Endometrial microvascular endothelial cells (primary cell): Measurements from ENCODE around the gene DPP7. TPM values are rescaled to one million over a fixed set of nuclear protein-coding genes. Genes with fewer than 3 reads are reported as not detected.

Source experiments
- in situ Hi-C: cut with HindIII; loops from 2 replicates; pipeline ENCODE4 v1.10.0; 2017; ENCODE audit warnings: low sequenced_read_pairs, low pct_unique_long_range_greater_than_20kb; ENCODE audit errors: inconsistent ontology term
- total RNA-seq: library from RNA; depleted of rRNA; stranded (reverse); fragments of >200 nt; gene quantifications from one replicate; pipeline ENCODE4 v1.2.3, GENCODE V29; 2015; ENCODE audit errors: inconsistent ontology term

The DPP7 gene
- total RNA-seq, 1 donor from 2014 or later, result 99.2 TPM

DNA sequence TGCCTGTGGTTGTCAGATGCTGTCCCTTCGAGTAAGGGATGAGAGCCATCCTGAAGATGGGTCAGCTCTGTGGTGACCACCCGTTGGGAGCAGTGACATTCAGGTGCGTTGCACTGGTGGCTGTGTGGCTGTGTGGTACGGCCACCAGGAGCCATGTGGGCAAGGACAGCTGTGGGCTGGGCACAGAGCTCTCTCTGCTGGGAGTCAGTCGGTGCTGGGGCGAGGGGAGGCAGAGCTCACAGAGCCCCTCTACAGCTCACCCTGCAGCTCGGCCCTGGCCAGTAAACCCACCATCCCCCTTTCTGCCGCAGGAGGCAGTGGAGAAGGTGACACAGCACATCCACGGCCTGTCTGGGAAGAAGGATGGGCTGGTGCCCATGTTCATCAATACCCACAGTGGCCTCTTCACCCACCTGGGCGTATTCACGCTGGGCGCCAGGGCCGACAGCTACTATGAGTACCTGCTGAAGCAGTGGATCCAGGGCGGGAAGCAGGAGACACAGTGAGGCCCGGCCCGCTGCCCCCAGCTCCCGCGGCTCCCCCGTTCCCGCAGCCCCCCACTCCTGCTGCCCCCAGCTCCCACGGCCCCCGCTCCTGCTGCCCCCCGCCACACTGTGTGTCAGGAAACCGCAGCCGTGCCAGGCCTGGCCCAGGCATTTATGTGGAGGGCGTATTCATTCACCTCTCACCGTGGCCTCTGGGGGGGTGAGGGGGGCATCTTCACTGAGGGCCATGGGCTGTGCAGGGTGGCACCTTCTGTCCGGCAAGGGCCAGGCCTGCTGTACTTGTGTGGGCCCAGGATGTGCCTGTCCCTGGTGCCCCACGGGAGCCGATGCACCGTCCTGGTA, 8.5 kb downstream of the DPP7 start:
- in situ Hi-C loops, result no loop called here

DNA sequence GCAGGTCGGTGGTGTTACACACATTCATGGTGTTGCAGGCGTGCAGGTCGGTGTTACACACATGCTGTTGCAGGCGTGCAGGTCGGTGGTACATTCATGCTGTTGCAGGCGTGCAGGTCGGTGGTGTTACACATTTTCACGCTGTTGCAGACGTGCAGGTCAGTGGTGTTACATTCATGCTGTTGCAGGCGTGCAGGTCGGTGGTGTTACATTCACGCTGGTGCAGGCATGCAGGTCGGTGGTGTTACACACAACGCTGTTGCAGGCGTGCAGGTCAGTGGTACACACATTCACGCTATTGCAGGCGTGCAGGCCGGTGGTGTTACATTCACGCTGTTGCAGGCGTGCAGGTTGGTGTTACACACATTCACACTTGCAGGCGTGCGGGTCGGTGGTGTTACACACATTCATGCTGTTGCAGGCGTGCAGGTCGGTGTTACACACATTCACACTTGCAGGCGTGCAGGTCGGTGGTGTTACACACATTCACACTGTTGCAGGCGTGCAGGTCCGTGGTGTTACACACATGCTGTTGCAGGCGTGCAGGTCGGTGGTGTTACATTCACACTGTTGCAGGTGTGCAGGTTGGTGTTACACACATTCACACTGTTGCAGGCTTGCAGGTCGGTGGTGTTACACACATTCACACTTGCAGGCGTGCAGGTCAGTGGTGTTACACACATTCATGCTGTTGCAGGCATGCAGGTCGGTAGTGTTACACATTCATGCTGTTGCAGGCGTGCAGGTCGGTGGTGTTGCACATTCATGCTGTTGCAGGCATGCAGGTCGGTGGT, 11.1 kb downstream of the DPP7 start:
- in situ Hi-C loops, result no loop called here

DNA sequence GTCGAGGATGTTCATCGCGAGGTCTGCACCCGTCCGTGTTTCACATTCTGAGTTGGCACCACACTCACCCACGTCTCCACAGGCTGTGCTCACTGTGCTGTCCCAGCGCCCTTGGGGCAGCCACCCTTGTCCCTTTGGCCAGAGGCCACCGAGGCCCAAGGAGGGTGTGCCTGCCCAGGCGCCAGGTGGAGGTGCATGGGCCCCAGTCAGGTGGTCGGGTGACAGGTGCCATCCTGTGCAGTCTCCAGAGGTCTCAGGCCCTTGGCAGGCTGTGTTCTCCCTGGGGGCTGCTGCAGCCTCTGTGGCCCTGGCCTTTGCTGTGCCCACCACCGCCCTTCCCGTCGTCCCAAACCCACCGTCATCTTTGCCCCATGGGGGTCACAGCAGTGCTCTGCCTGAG, 15.3 kb downstream of the DPP7 start:
- in situ Hi-C loops, result no loop called here

DNA sequence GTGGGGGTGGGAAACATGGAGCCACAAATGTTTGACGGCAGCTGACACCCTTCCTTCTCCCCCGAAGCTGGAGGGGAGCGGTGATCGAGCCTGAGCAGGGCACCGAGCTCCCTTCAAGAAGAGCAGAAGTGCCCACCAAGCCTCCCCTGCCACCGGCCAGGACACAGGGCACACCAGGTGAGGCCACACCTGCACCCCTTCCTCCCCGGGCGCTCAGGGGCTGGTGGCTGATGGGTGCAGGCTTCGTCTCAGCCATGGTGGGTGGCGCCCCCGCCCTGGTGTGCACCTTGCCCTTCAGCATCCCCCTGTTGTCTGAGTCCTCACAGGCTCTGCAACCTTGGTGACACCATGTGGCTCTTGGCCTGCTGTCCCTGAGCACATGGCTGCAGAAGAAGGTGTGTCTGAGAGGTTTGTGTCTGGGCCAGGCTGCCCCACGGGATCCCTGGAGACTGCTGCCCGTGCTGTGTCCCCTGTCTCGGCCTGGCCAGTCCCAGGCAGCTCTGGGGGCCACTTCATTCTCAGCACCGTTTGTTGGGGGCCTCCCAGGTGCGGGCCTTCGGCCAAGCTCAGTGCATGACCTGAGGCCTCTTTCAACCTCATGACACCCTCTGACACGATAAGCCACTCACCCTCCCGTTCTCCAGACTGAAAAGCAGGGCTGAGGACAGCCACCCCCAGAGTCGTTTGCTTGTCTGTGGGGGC, 16.6 kb downstream of the DPP7 start:
- in situ Hi-C loops, result no loop called here

DNA sequence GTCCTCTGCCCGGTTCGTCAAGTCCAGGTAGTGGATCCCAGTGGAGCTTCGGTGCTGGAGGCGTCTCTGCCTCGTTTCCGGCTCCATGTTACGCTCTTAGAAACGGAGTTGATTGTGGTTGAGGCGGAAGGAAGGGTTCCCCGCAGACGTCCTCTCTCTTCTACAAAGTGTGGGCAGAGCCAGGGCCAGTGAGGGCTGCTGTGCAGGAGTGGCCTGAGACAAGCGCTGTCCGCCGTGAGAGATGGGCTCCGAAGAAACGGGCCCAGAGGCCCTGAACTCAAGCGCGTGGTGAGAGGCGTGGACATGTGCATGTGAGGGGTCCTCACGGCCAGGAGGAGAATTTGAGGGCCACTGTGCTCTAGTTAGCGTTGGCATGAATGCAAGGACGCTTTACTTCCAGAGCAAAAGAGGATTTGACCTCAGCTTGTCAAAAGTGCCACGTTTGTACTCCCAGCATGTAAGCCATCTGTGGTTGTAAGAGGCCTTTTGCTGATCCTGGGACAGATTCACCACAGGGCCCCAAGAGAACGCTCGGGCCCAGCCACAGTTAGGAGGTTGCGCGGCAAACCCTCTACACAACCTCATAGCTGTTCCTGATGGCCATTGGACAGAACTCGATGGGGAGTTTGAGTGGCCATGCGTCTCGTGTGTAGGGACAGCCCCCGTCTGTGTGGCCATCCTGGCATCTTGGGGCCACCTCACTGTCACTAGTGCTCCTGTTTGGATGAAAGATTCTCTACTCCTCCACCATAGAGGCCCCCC, 17.6 kb downstream of the DPP7 start:
- in situ Hi-C loops, result no loop called here

DNA sequence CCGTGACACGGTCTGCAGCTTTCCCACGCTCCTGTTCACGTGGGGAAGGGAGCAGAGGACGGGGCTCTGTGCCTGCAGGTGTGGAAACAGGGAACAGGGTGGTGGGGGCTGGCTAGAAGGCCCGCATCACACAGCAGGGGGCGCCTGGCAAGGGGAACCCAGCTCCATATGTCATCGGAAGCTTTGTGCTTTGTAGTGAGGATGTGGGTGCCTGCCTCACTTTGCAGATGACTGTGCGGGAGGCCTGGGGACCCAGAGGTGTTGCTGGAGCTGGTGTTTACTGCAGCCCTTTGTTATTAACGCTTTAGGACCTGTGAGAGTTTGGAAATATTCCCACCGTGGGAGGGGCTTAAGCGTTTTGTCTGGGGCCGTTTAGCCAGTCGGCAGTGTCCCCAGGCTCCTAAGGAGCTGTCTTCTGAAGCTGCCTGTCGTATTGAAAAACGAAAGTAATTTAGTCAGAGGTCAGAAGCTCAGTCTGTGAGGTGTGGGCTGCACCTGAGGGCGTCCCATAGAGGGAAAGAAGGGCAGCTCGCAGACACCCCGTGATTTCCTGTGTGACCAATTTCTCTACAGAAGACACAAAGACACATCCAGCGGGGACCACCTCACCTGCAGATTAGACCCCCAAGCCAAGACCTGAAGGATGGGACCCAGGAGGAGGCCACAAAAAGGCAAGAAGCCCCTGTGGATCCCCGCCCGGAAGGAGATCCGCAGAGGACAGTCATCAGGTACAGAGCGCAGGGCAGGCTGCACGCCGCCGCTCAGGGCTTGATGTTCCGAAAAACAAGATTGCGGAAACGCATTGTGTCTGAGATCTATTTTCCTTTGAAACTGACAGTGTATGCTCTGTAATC, 18.6 kb downstream of the DPP7 start:
- in situ Hi-C loops, result no loop called here

DNA sequence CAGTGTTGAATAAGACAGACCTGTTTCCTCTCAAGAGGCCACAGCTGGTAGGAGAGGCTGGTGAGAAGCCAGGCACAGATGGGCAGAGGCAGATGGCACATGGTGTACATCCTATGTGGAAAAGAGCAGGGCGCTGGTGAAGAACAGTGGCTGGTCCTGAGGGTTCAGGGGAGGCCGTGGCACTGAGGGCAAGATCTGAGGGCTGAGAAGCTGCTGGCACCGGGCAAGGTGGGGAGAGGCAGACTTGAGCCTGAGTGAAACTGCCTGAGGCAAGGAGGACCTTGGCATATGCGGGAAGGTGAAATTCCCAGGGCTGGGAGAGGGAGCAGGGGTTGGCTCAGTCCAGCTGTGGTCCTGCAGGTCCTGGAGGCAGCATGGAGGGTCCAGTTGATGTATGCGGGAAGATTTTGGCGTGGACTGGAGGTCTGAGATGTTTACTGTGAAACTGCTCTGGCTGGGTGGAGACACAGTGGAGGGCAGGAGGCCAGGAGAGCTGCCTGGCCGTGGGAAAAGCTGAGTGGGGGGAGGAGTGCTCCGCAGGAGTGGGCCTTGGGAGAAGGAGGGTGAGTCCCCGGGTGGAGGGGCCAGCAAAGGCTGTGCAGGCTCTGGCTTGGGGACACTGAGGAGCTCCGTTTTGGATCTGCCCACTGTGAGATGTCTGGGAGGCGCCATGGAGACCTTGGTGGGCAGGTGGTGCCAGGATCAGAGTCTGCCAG, 25.1 kb downstream of the DPP7 start:
- in situ Hi-C loops, result no loop called here

DNA sequence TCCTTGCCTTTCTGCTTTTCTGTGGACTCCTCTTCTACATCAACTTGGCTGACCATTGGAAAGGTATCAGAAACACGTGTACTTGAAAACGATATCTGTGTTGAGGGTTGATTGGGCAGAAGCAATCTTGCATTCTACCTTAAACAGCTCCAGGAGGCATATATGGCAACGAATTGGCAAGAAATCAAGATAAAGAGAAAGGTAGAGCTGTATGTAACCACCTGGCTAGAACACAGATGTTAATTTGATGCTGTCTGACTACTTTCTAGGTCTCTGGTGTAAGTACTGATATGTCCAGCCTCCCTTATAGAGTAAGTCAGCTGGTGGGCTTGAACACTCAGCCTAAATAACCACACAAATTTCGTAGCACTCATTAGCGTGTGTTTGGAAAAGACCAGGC, 26.4 kb downstream of the DPP7 start:
- in situ Hi-C loops, result no loop called here

DNA sequence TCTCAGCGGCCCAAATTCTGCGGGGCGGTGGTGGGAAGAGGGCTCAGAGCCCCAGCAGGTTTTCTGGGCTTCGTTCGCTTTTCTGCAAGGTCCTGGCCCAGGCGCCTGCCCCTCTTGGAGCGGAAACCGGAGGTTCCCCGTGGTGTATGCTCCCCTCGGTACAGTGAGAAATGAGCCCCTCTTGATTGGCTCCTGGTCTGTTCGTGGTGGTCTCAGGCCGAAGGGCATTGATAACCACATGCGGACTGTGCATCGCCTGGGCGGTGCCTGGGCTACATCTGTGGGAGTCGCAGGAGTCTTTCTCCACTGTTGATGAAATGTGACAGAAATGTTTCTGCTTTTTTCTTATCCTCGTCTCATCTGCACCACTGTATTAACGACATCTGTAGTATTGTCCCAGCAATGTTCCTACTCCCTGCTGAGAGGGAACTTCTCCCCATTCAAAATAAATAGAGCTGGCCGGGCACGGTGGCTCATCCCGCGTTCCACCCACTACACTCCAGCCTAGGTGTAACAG, 27.1 kb downstream of the DPP7 start:
- in situ Hi-C loops, result no loop called here

DNA sequence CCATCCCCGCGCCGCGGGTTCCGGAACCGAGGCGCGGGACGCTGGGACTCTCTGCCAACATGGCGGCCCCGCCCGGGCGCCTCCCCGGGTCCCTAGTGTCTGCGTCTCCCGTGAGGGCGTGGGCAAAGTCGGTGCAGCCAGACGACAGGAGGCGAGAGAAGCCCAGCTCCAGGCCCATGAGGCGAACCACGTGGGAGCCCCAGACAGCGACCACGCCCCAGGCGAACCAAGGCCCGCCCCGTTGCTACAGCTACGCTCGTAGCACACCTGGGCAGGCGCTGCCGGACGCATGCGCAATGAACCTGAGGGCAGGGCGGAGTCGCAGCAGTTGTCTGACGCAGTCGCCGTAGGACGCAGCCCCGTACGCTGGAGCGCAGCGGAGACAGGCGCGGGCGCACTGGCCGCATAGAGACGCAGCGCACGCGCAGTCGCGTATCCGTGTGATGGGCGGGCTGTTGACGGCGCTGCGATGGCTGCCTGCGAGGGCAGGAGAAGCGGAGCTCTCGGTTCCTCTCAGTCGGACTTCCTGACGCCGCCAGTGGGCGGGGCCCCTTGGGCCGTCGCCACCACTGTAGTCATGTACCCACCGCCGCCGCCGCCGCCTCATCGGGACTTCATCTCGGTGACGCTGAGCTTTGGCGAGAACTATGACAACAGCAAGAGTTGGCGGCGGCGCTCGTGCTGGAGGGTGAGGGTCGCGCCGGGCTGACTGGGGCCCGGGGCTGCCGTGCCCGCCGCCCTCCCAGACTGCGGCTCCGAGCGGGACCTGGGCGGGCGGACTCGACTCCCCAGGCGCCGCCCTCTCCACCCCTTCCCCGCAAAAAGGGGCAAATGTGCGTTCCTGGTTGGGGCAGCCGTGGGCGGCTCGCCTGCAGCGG, 27.8 kb downstream of the DPP7 start, which contains the start of gene MAN1B1:
Gene MAN1B1 (plus strand): TSS at position 455 of the 878 bp plus-strand sequence. CDS start 15 bp downstream, at position 470.
- in situ Hi-C loops, result no loop called here

DNA sequence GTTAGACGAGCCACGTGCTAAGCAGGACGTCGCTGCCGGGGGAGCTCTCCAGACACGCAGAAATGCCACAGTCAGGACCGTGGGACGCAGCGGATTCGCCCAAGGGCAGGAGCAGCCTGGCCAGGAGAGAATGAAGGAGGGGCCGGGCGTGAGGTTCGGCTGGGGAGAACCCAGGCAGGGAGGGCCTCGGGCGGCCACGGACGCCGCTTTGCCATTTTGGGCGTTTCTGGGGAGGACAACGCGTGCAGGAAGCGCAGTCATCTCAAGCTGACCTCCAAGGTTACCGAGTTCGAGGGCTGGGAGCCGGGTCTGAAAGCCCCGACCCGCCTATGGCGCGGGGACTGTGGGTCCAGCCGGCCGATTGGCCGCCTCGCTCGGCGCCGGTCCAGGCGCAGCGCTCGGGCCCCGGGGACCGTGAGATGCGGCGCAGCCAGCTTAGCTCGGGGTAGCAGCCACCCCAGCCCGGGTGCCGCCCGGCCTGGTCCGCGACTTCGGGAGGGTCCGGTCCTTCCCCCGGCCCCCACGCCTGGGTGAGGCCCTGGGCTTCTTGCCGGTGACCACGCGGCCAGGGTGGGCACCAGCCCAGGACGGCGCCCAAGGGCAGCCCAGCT, 28.5 kb downstream of the DPP7 start:
- in situ Hi-C loops, result no loop called here

DNA sequence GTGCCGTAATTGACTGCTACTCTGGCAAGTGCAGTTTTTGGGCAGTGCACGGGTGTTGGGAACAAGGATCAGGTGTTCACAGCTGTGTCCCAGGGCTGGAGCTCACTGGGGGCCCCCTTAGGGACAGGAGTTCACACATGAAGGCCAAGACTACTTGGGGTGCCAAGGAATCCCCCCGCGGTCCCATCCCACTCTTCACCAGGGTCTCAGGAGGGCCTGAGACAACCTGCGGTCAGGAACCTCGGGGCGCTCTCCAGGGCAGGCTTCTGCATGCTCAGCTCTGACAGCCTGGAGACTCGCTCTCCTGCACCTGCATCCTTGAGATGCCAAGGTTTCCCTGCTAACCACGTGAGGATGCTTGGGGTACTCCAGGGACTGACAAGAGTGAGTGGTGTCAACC, 30.0 kb downstream of the DPP7 start:
- in situ Hi-C loops, result no loop called here

DNA sequence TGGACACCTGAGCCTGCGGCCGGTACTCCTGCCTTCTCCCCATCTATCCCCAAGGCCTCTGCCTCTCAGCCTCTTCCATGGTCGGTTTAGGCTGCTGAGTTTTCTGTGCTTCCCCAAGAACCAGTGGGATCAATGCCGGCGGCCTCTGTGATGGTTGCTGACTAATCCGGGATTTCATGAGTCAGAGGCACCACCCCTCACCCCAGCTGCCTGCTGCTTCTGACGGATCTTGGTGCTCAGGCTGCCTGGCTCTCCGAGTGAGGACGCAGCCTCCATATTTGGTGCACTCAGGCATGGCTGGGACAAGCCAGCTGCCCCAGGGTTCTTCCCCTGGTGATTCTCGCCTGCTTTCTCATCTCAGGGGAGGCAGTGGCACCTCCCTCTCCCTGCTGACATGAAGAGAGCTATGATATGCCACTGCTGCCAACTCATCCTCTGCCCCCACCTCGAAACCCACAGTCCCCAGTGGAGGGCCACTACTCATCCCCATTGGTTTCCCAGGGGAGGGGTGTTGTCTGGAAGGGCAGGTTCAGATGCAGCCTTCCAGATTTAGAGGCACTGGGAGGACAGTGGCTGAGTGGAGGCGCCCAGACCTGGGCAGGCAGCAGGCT, 31.0 kb downstream of the DPP7 start:
- in situ Hi-C loops, result no loop called here

DNA sequence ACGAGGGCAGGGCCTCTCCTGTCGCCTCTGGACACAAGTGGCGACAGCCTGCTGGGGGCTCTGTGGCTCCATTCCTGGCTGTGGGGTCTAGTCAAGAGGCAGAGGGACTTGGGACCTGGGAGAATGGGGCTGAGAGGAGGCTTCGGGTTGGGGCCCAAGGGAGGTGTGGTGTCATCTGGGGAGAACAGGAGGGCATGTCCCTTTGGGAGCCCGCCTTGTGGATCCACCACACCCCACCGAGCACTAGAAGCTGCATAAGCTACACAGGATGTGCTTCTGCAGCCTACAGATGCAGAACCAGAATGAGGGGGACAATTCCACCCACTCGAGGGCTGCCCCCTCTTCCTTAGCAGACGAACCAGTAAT, 31.6 kb downstream of the DPP7 start:
- in situ Hi-C loops, result no loop called here

DNA sequence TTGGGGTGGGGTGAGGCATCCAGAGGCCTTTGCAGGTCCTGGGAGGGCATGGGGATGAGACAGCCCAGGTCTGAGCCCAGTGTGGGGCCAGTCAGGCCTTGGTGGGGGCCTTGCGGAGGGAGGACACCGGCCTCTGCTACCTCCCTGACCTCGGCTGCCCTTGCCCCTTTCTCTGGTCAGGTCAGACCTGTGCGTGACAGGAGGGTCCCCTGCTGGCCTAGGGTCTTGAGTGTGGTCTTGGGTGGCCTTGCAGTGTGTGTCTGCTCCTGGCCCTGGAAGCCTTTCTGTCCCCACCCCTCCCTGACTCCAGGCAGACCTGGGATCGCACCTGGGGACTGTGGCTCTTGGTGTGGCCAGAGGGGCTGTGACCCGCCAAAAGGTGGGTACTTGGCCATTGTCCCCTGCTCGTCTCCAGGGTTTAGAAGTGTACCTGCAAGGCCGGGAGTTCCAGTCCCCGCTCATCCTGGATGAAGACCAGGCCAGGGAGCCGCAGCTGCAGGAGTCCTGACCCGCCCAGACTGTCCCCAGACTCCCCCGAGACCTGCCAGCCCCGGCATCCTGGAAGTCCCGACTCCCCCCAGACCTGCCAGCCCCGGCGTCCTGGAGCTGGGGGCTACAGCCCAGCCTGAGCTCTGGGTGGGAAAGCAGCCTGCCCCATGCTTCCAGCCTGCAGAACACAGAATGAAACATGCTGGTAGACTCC, 32.2 kb downstream of the DPP7 start:
- in situ Hi-C loops, result no loop called here
